Measurements from ENCODE around the gene MED17.

The MED17 gene

DNA sequence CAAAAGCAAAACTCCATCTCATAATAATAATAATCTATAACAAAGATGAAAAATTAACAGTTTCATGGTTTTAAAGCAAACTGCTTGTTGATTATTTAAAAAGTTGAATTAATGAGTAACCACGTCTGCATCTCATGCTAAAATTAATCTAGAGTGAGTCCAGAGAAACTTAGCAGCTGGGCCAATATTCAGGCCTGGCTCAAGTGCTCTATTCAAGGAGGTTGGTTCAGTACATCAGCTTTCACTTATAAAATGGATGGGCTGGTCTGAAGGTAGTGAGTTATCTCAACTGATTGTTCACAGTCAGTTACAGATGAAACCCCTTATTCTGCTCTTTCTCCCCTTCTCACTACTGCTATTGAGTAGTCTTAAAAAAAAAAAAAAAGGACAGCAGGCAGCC, 43.3 kb downstream of the MED17 start:
- Histone ChIP-seq H3K79me2 (no peaks in the 10 kb centered on the region), H2AFZ (no peak overlapping the region), H3K9ac (no peak overlapping the region), H3K27ac (no peak overlapping the region), H3K36me3 (ENCODE audit: control insufficient read depth, insufficient read depth, low read length) (no peaks in the 10 kb centered on the region), H3K4me1 (no peaks in the 10 kb centered on the region), H3K9me3 (ENCODE audit: control insufficient read depth, low read length) (no peaks in the 10 kb centered on the region), H3K4me2 (ENCODE audit: low read length) (no peak overlapping the region), H3K4me3 (ENCODE audit: low read depth, low read length) (no peak overlapping the region), H3K27me3 (ENCODE audit: control insufficient read depth, insufficient read depth, low read length) (no peaks in the 10 kb centered on the region)
- TF ChIP-seq, protein P1, sequence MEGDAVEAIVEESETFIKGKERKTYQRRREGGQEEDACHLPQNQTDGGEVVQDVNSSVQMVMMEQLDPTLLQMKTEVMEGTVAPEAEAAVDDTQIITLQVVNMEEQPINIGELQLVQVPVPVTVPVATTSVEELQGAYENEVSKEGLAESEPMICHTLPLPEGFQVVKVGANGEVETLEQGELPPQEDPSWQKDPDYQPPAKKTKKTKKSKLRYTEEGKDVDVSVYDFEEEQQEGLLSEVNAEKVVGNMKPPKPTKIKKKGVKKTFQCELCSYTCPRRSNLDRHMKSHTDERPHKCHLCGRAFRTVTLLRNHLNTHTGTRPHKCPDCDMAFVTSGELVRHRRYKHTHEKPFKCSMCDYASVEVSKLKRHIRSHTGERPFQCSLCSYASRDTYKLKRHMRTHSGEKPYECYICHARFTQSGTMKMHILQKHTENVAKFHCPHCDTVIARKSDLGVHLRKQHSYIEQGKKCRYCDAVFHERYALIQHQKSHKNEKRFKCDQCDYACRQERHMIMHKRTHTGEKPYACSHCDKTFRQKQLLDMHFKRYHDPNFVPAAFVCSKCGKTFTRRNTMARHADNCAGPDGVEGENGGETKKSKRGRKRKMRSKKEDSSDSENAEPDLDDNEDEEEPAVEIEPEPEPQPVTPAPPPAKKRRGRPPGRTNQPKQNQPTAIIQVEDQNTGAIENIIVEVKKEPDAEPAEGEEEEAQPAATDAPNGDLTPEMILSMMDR (IDR thresholded peaks at IDR 0.05), result no peak

DNA sequence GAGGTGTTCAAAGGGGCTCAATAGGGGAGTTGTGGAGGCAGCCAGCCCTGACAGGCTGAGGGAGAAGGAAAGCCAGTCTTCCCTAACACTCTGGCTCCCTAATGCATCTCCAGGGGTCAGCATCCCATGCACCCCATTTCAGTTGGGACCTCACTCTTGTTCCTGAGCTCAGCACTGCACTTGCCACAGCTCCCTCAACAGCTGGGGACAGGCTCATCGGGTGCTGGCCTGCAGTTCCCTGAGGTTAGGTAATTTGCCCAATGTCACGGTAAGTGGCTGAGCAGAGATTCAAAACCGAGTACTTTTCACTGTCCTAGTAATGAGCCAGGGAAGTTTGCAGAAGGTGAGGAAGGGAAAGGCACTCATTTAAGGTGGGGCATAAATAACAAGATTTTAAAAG, 45.5 kb downstream of the MED17 start:
- no peak overlapping the region for H2AFZ ChIP-seq
- H3K79me2 ChIP-seq, result no peaks in the 10 kb centered on the region
- no peak overlapping the region for H3K9ac ChIP-seq
- no peak overlapping the region for H3K4me3 ChIP-seq (ENCODE audit: low read depth, low read length)
- no peaks in the 10 kb centered on the region for H3K27me3 ChIP-seq (ENCODE audit: control insufficient read depth, insufficient read depth, low read length)
- no peaks in the 10 kb centered on the region for H3K9me3 ChIP-seq (ENCODE audit: control insufficient read depth, low read length)
- TF ChIP-seq, protein P1 (IDR thresholded peaks at IDR 0.05), result no peak
- H3K4me1 ChIP-seq, result no peaks in the 10 kb centered on the region
- H3K27ac ChIP-seq, result no peak overlapping the region
- H3K4me2 ChIP-seq (ENCODE audit: low read length), result no peak overlapping the region
- no peaks in the 10 kb centered on the region for H3K36me3 ChIP-seq (ENCODE audit: control insufficient read depth, insufficient read depth, low read length)

DNA sequence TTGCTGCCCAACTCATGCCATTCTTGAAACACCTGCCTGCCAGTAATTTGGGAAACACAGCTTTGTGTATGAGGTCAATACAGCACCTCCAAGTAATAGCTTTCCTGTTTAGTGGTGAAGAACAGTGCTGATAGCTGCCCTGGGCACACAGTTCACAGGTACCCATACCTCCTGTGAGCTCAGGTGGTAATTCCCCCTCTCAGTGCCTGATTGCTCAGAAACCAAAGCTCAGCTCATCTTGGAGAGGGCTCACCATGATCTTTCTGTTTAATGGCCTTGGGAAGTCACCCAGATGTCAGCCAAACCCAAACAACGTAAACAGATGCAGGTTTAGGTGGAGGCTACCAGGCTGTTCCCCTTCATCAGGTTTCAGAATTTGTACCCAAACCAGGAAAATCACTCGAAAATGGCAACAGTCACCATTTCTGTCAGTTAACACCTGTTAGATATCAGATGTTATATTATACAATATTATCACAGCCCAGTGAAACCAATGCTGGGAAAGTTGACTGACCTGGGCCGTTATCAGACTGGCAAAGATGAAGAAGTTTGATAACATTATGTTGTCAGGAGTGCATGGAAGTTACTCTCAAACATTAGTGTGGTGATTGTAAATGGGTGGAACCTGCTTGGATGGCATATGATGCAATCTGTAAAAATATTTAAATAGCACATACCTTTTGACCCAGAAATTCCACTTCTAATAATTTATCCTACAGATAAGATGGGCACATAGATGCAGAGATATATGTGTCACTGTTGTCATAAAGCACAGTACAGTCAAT, 47.5 kb downstream of the MED17 start:
- H3K9me3 ChIP-seq (ENCODE audit: control insufficient read depth, low read length), result no peaks in the 10 kb centered on the region
- no peak overlapping the region for H3K4me2 ChIP-seq (ENCODE audit: low read length)
- no peak overlapping the region for H3K4me3 ChIP-seq (ENCODE audit: low read depth, low read length)
- H2AFZ ChIP-seq, result no peak overlapping the region
- TF ChIP-seq, protein P1 (IDR thresholded peaks at IDR 0.05), result no peak
- H3K4me1 ChIP-seq, result no peaks in the 10 kb centered on the region
- no peak overlapping the region for H3K9ac ChIP-seq
- no peak overlapping the region for H3K27ac ChIP-seq
- H3K36me3 ChIP-seq (ENCODE audit: control insufficient read depth, insufficient read depth, low read length), result no peaks in the 10 kb centered on the region
- no peaks in the 10 kb centered on the region for H3K27me3 ChIP-seq (ENCODE audit: control insufficient read depth, insufficient read depth, low read length)
- H3K79me2 ChIP-seq, result no peaks in the 10 kb centered on the region

DNA sequence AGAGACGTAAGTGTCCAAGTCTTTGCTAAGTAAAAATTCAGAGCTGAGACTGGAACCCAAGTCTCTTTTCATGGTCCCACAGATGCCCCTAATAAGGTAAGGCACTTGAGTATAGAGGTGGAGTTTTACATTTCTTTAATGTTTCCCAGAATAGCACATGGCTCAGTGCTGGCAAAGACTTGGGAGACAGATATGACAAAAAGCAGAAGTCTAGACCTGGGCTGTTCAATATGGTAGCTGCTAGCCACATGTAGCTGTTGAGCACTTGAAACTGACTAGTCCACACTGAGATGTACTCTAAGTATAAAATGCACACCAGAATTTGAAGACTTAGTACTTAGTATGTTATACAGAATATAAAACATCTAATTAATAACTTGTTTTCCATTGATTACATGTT, 48.7 kb downstream of the MED17 start:
- no peaks in the 10 kb centered on the region for H3K27me3 ChIP-seq (ENCODE audit: control insufficient read depth, insufficient read depth, low read length)
- no peaks in the 10 kb centered on the region for H3K9me3 ChIP-seq (ENCODE audit: control insufficient read depth, low read length)
- no peak overlapping the region for H3K4me3 ChIP-seq (ENCODE audit: low read depth, low read length)
- TF ChIP-seq, protein P1 (IDR thresholded peaks at IDR 0.05), result no peak
- H3K27ac ChIP-seq, result no peak overlapping the region
- no peak overlapping the region for H3K9ac ChIP-seq
- H3K4me2 ChIP-seq (ENCODE audit: low read length), result no peak overlapping the region
- no peaks in the 10 kb centered on the region for H3K79me2 ChIP-seq
- H3K36me3 ChIP-seq (ENCODE audit: control insufficient read depth, insufficient read depth, low read length), result no peaks in the 10 kb centered on the region
- no peak overlapping the region for H2AFZ ChIP-seq
- H3K4me1 ChIP-seq, result no peaks in the 10 kb centered on the region

DNA sequence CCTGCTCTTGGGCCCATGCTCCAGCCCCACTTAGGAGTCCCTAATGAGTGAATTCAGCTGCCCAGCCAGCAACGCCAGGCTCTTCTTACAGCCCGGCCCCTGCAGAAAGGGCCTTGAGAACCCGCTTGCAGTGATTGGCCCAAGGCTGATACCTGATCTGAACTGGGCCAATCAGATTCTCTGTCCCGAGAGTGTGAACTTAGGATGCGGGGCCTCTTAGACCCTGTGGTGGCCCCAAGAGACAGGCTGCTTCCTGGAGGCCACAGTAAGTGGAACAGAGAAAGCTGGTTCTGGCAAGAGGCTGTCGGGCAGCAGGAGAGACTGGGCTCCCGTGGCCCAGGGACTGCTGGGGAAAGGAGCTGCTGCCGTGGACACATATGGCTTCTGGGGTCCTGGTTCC, 54.9 kb downstream of the MED17 start:
- TF ChIP-seq, protein P1 (IDR thresholded peaks at IDR 0.05), result no peak
- H3K4me2 ChIP-seq (ENCODE audit: low read length), result no peak overlapping the region
- no peaks in the 10 kb centered on the region for H3K9me3 ChIP-seq (ENCODE audit: control insufficient read depth, low read length)
- no peaks in the 10 kb centered on the region for H3K36me3 ChIP-seq (ENCODE audit: control insufficient read depth, insufficient read depth, low read length)
- H3K4me3 ChIP-seq (ENCODE audit: low read depth, low read length), result no peak overlapping the region
- H3K4me1 ChIP-seq, result no peaks in the 10 kb centered on the region
- no peaks in the 10 kb centered on the region for H3K27me3 ChIP-seq (ENCODE audit: control insufficient read depth, insufficient read depth, low read length)
- H2AFZ ChIP-seq, result no peak overlapping the region
- H3K79me2 ChIP-seq, result no peaks in the 10 kb centered on the region
- no peak overlapping the region for H3K9ac ChIP-seq
- H3K27ac ChIP-seq, result no peak overlapping the region

All from parathyroid adenoma (tissue), 2 donors.